HG03108 (cell line): Measurements from ENCODE around the gene ZNF234.
"Not testable (repeated sequence)": the region's sequence is repeated elsewhere in the genome, so short reads cannot be mapped to it uniquely, and the experiment has no call there.

Experiments used
- ATAC-seq: cut with Tn5 transposase; IDR thresholded peaks from one replicate; pipeline ENCODE4 v1.9.1; 2021; ENCODE audit warnings: moderate library complexity; ENCODE audit not compliant: unreplicated experiment

Gene ZNF234

GRCh38 chr19:44141191-44142058, at the start of gene ZNF234:
Gene ZNF234, plus strand, starts transcription at chr19:44141554. Its CDS starts 3,079 bp downstream, at chr19:44144633.
- ATAC-seq = peak; percentile 74

DNA sequence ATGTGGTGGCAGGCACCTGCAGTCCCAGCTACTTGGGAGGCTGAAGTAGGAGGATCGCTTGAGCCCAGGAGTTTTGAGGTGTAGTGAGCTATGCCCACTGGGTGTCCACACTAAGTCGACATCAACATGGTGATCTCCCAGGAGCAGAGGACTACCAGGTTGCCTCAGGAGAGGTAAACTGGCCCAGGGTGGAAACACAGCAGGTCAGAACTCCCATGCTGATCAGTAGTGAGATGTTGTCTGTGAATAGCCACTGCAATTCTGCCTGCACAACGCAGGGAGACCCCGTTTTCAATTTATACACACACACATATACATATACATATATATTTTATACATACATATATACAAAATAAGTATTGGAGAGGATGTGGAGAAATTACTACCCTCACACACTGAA, 49.2 kb upstream of the ZNF234 start:
- ATAC-seq = no peak

- ATAC-seq = peak; percentile 81
These were observed 47.2 kb upstream of the ZNF234 start, which contains the start of gene ZNF224 for GRCh38 chr19:44093931-44094765. Gene ZNF224, plus strand, starts transcription at chr19:44094361. Its CDS starts 3,513 bp downstream, at chr19:44097874.

DNA sequence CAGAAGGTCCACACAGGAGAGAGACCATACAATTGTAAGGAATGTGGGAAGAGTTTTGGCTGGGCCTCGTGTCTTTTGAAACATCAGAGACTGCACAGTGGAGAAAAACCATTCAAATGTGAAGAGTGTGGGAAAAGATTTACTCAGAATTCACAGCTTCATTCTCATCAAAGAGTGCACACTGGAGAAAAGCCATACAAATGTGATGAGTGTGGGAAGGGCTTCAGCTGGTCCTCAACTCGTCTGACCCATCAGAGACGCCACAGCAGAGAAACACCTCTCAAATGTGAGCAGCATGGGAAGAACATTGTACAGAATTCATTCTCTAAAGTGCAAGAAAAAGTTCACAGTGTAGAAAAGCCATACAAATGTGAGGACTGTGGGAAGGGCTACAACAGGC, 33.6 kb upstream of the ZNF234 start:
- ATAC-seq = no peak

- ATAC-seq = no peak
These were observed 31.9 kb upstream of the ZNF234 start for GRCh38 chr19:44109458-44109857.

GRCh38 chr19:44111910-44112463, 29.4 kb upstream of the ZNF234 start:
- no peak for ATAC-seq

GRCh38 chr19:44112802-44113137, 28.6 kb upstream of the ZNF234 start:
- ATAC-seq = no peak

- peak; percentile 94 for ATAC-seq
These were observed 28.1 kb upstream of the ZNF234 start, which contains the start of gene ZNF225 for GRCh38 chr19:44113138-44113783. Gene ZNF225, plus strand, starts transcription at chr19:44113399. Its CDS starts 2,429 bp downstream, at chr19:44115828.

GRCh38 chr19:44113784-44114390, 27.5 kb upstream of the ZNF234 start:
- ATAC-seq = no peak

- ATAC-seq = not testable (repeated sequence)
These were observed 20.2 kb upstream of the ZNF234 start for GRCh38 chr19:44121162-44121561.

GRCh38 chr19:44131955-44132354, 9.4 kb upstream of the ZNF234 start:
- ATAC-seq = no peak

DNA sequence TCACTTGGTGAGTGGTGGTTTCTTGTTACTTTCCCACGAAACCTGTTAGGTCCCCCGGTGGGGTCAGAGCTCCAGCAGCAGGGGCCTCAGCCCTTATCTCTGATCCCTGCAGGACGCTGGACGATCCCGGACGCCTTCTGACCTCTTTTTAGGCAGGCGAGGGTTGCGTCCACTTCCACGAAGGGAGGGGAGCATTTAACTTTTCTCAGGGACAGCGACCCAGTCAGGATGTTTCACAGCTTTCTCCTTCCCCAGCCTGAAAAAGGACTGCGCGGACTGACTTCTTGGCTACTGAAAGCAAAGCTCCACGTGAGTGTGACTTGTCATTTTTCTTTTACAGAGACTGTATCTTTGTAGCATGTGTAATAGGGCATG, 692 bp downstream of the ZNF234 start:
- no peak for ATAC-seq

- ATAC-seq = no peak
These were observed 8.4 kb downstream of the ZNF234 start for GRCh38 chr19:44149776-44150175.

GRCh38 chr19:44151491-44151890, 10.1 kb downstream of the ZNF234 start:
- ATAC-seq = no peak

GRCh38 chr19:44156475-44156874, 15.1 kb downstream of the ZNF234 start:
- no peak for ATAC-seq

- ATAC-seq = no peak
These were observed 22.4 kb downstream of the ZNF234 start for GRCh38 chr19:44163789-44164188.

DNA sequence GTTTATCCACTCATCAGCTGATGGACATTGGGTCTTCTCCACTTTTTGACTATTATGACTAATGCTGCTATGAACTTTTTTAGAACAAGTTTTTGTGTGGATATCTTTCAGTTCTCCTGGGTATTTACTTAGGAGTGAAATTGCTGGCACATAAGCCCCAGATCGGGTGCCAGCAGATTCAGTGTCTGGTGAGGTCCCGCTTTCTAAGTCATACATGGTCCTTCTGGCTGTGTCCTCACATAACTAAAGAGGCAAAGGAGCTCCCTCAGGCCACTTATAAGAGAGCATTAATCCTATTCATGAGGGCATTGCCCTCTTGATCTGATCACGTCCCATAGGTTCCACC, 22.9 kb downstream of the ZNF234 start:
- ATAC-seq = no peak

DNA sequence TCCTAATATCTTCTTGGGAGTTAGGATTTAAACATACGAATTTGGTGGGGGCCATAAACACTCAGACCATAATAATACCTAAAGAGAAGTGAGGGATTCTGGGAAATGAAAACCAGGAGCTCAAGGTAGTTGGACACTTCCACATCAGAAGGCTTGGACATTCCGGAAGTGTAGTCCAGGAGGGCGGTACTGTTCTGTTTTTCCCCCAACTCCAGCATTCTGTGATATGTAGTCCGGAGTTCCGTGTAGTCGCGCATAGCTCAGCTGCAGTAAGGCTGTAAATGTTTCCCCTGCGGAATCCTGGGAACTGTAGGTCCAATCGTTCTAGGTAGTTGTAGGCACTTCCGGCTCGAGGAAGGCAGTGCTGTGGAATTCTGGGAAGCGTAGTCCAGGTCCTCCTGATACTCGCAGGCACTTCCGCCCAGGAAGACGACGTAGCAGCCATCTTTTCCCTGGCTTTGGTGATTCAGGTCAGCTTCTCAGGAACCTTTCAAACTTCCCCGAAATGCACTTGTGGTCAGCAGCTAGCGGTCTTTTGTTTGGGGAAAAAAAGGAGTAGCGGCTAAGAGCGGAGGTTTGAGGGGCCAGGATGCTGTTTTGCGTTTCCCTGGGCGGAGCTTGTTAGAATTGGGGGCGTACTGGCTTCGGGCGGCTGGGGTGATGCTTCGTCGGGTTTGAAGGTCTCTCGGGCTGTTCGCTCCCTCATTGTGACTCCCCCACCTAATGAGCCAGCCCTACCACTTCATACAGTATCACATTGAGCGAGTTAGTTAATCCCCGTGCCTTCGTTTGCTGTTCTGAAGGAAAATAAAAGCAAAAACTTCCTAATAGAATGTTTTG, 23.5 kb downstream of the ZNF234 start, which contains the start of gene ZNF226:
ZNF226 (plus strand) TSS at position 428 of the 840 bp plus-strand sequence. CDS start 4,981 bp downstream, outside the sequence.
- peak; percentile 88 for ATAC-seq

DNA sequence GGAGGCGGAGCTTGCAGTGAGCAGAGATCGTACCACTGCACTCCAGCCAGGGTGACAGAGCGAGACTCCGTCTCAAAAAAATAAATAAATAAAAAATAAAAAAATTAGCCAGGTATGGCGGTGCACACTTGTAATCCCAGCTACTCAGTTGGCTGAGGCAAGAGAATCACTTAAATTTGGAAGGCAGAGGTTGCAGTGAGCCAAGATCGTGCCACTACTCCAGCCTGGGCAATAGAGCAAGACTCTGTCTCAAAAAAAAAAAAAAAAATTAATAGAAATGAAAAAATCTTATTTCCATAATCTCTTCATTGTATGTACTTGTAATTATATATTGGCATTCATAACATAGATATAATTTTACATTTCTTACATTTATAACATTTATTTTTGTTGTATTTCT, 29.3 kb downstream of the ZNF234 start:
- not testable (repeated sequence) for ATAC-seq

DNA sequence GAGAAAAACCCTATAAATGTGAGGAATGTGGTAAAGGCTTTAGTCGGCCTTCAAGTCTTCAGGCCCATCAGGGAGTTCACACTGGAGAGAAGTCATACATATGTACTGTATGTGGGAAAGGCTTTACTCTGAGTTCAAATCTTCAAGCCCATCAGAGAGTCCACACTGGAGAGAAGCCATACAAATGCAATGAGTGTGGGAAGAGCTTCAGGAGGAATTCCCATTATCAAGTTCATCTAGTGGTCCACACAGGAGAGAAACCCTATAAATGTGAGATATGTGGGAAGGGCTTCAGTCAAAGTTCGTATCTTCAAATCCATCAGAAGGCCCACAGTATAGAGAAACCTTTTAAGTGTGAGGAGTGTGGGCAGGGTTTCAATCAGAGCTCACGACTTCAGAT, 35.2 kb downstream of the ZNF234 start:
- ATAC-seq = no peak
